A549 (cell line): Measurements from ENCODE around the gene TF.

Experiments
- ESRRA ChIP-seq: fragments of 150-350 bp; IDR thresholded peaks from 2 replicates; pipeline ENCODE4 v1.6.1; 2014; ENCODE audit warnings: mild to moderate bottlenecking, low read length, borderline replicate concordance
- POLR2A ChIP-seq: IDR thresholded peaks from 2 replicates; pipeline ENCODE4 v1.6.1; 2012; ENCODE audit warnings: mild to moderate bottlenecking, low read length
- RCOR1 ChIP-seq: fragments of 150-350 bp; IDR thresholded peaks from 2 replicates; pipeline ENCODE4 v1.6.1; 2014; ENCODE audit warnings: antibody characterized with exemption, low read length, low read depth
- RFX5 ChIP-seq: fragments of 450-650 bp; IDR thresholded peaks from 2 replicates; pipeline ENCODE4 v1.7.1; 2014; ENCODE audit warnings: antibody characterized with exemption, mild to moderate bottlenecking, moderate library complexity
- ZFP36 ChIP-seq: fragments of 450-650 bp; IDR thresholded peaks from 2 replicates; pipeline ENCODE4 v1.6.1; 2014; ENCODE audit warnings: borderline replicate concordance; ENCODE audit not compliant: partially characterized antibody
- TF ChIP-seq, protein P1 (sequence below): fragments of >200 bp; sonication (Bioruptor Twin); formaldehyde crosslinking; IDR thresholded peaks from 3 replicates; pipeline ENCODE4 v1.5.1; 2016
- TF ChIP-seq, protein P2 (sequence below): IDR thresholded peaks from 2 replicates; pipeline ENCODE4 v1.6.1; 2012

DNA sequence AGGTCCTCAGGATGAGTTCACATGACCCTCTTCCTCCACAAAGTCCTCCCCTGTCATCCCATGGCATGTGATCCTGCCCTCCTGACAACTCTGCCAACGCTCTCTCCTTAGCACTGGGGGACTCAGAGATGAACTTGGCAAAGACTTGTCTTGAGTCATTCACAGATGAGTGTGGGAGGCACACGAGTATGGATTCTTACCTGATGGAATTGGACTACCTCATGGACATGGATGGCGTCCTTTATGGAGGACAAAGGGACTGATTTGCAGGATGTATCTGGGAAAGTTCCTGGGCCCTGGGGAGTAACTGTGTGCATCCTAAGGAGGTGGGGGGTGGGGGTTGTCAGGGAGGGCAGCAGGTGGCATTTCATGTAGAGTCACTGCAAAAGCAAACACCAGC is 46.3 kb upstream of the TF start:
- TF ChIP-seq, protein P1, sequence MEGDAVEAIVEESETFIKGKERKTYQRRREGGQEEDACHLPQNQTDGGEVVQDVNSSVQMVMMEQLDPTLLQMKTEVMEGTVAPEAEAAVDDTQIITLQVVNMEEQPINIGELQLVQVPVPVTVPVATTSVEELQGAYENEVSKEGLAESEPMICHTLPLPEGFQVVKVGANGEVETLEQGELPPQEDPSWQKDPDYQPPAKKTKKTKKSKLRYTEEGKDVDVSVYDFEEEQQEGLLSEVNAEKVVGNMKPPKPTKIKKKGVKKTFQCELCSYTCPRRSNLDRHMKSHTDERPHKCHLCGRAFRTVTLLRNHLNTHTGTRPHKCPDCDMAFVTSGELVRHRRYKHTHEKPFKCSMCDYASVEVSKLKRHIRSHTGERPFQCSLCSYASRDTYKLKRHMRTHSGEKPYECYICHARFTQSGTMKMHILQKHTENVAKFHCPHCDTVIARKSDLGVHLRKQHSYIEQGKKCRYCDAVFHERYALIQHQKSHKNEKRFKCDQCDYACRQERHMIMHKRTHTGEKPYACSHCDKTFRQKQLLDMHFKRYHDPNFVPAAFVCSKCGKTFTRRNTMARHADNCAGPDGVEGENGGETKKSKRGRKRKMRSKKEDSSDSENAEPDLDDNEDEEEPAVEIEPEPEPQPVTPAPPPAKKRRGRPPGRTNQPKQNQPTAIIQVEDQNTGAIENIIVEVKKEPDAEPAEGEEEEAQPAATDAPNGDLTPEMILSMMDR = no peak
- TF ChIP-seq RFX5 = no peak
- TF ChIP-seq POLR2A = no peak
- TF ChIP-seq, protein P2, sequence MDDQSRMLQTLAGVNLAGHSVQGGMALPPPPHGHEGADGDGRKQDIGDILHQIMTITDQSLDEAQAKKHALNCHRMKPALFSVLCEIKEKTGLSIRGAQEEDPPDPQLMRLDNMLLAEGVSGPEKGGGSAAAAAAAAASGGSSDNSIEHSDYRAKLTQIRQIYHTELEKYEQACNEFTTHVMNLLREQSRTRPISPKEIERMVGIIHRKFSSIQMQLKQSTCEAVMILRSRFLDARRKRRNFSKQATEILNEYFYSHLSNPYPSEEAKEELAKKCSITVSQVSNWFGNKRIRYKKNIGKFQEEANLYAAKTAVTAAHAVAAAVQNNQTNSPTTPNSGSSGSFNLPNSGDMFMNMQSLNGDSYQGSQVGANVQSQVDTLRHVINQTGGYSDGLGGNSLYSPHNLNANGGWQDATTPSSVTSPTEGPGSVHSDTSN = no peak
- no peak for TF ChIP-seq ESRRA
- TF ChIP-seq ZFP36 = no peak
- no peak for TF ChIP-seq RCOR1
